MM.1S (cell line): ENCODE results near the gene TMPRSS9.

Experiments
- DNase-seq: peaks from one replicate; pipeline ENCODE4 v3.0.0-alpha.2; 2015
- H2AFZ ChIP-seq: fragments of 300-600 bp; sonication (generic); 2 replicates; pipeline ENCODE4 v1.6.0; 2016; ENCODE audit warnings: antibody characterized with exemption, low read length
- H3F3A ChIP-seq: fragments of 300-600 bp; sonication (generic); 2 replicates; pipeline ENCODE4 v1.6.1; 2016; ENCODE audit warnings: mild to moderate bottlenecking, antibody characterized with exemption, low read length, moderate library complexity, mixed read lengths; ENCODE audit not compliant: insufficient read depth
- H3K27ac ChIP-seq: fragments of 300-600 bp; sonication (generic); 2 replicates; pipeline ENCODE4 v1.5.1; 2016; ENCODE audit warnings: mild to moderate bottlenecking, low read length
- H3K27me3 ChIP-seq: fragments of 300-600 bp; sonication (generic); replicated peaks from 2 replicates; pipeline ENCODE4 v1.6.0; 2016; ENCODE audit warnings: low read length; ENCODE audit not compliant: insufficient read depth
- H3K36me3 ChIP-seq: fragments of 300-600 bp; sonication (generic); replicated peaks from 2 replicates; pipeline ENCODE4 v1.6.1; 2016; ENCODE audit warnings: mild to moderate bottlenecking, low read length, mixed read lengths; ENCODE audit not compliant: insufficient read depth
- H3K4me1 ChIP-seq: fragments of 300-600 bp; sonication (generic); 2 replicates; pipeline ENCODE4 v1.6.1; 2016; ENCODE audit warnings: low read length, mixed read lengths
- H3K4me2 ChIP-seq: fragments of 300-600 bp; sonication (generic); 2 replicates; pipeline ENCODE4 v1.6.0; 2016; ENCODE audit warnings: low read depth, low read length
- H3K4me3 ChIP-seq: fragments of 300-600 bp; sonication (generic); 2 replicates; pipeline ENCODE4 v1.5.1; 2016; ENCODE audit warnings: low read length, mixed read lengths
- H3K79me2 ChIP-seq: fragments of 300-600 bp; sonication (generic); 2 replicates; pipeline ENCODE4 v1.6.1; 2016; ENCODE audit warnings: mixed run types, low read length, mixed read lengths
- H3K9ac ChIP-seq: fragments of 300-600 bp; sonication (generic); 2 replicates; pipeline ENCODE4 v1.6.1; 2016; ENCODE audit warnings: low read length, mixed read lengths
- H3K9me2 ChIP-seq: fragments of 300-600 bp; sonication (generic); replicated peaks from 2 replicates; pipeline ENCODE4 v1.6.1; 2016; ENCODE audit warnings: mild to moderate bottlenecking, low read length, mixed read lengths; ENCODE audit not compliant: insufficient read depth
- H3K9me3 ChIP-seq: fragments of 300-600 bp; sonication (generic); replicated peaks from 2 replicates; pipeline ENCODE4 v1.6.1; 2016; ENCODE audit warnings: mild to moderate bottlenecking, low read length, mixed read lengths; ENCODE audit not compliant: insufficient read depth
- H4K20me1 ChIP-seq: fragments of 300-600 bp; sonication (generic); 2 replicates; pipeline ENCODE4 v1.6.1; 2016; ENCODE audit warnings: mild to moderate bottlenecking, low read length, moderate library complexity, mixed read lengths; ENCODE audit not compliant: insufficient read depth
- CTCF ChIP-seq: fragments of 300-600 bp; sonication (generic); IDR thresholded peaks from 2 replicates; pipeline ENCODE4 v1.5.1; 2016; ENCODE audit warnings: antibody characterized with exemption, low read length, mixed read lengths
- EZH2 ChIP-seq: fragments of 300-600 bp; sonication (generic); optimal IDR thresholded peaks from 2 replicates; pipeline ENCODE3; 2017; ENCODE audit warnings: low read depth, mild to moderate bottlenecking, antibody characterized with exemption, low read length, mixed read lengths
- EZH2phosphoT487 ChIP-seq: fragments of 300-600 bp; sonication (generic); IDR thresholded peaks from 2 replicates; pipeline ENCODE4 v1.6.1; 2018; ENCODE audit warnings: antibody characterized with exemption, low read length

The TMPRSS9 gene

DNA sequence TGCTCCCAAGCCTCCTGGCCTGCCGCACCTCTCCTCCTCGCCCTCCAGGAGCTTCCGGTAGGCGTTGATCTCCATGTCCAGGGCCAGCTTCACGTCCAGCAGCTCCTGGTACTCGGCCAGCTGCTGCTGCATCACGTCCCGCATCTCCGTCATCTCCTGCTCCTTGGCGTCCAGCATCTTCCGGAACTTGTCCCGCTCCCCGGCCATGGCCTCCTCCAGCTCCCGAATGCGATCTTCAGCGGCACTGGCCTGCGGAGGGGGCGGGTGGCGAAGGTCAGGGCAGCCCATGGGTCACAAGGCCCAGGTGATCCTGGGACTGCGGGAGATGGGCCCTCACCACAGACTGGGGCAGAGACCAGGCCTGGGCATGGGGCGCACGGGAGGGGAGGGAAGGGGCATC lies 74.2 kb downstream of the TMPRSS9 start:
- no peak for DNase-seq
- Histone ChIP-seq H3K36me3 (peaks cover 36% of the 10 kb centered on the region), H3K27ac (no peak overlapping the region), H3K4me3 (no peak overlapping the region), H3K9ac (no peak overlapping the region), H3K9me3 (no peaks in the 10 kb centered on the region), H4K20me1 (no peaks in the 10 kb centered on the region), H3F3A (peaks cover 12% of the 10 kb centered on the region), H2AFZ (no peak overlapping the region), H3K4me1 (no peaks in the 10 kb centered on the region), H3K4me2 (no peak overlapping the region), H3K9me2 (no peaks in the 10 kb centered on the region), H3K79me2 (peaks cover 60% of the 10 kb centered on the region), H3K27me3 (no peaks in the 10 kb centered on the region)
- TF ChIP-seq EZH2 (no peak), CTCF (no peak), EZH2phosphoT487 (no peak)

GRCh38 chr19:2434721-2435265 lies 74.7 kb downstream of the TMPRSS9 start:
- Histone ChIP-seq H2AFZ (no peak overlapping the region), H4K20me1 (no peaks in the 10 kb centered on the region), H3K79me2 (peaks cover 61% of the 10 kb centered on the region), H3K4me2 (no peak overlapping the region), H3K9ac (no peak overlapping the region), H3K9me2 (no peaks in the 10 kb centered on the region), H3F3A (0 out of 2 replicates have a peak, but pooled peaks cover 8% of the 10 kb centered on the region), H3K36me3 (peaks cover 33% of the 10 kb centered on the region), H3K4me3 (no peak overlapping the region), H3K4me1 (no peaks in the 10 kb centered on the region), H3K27ac (no peak overlapping the region), H3K9me3 (no peaks in the 10 kb centered on the region), H3K27me3 (no peaks in the 10 kb centered on the region)
- TF ChIP-seq CTCF: no peak
- TF ChIP-seq EZH2: no peak
- TF ChIP-seq EZH2phosphoT487: no peak
- DNase-seq: no peak

DNA sequence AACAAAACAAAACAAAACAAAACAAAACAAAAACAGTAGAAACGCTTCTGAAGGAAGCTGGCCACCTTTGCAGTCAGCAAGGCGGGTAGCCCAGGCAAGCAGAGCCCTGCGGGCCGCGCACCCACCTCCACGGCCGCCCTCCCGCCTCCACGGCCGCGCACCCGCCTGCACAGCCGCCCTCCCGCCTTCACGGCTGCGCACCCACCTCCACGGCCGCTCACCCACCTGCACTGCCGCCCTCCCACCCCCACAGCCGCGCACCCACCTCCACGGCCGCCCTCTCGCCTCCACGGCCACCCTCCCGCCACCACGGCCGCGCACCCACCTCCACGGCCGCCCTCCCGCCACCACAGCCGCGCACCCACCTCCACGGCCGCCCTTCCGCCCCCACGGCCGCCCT lies 76.3 kb downstream of the TMPRSS9 start:
- H3K36me3 ChIP-seq: peaks cover 21% of the 10 kb centered on the region
- no peak for TF ChIP-seq CTCF
- no peak for TF ChIP-seq EZH2
- no peak for TF ChIP-seq EZH2phosphoT487

More for the DNA sequence above, 76.3 kb downstream of the TMPRSS9 start:
- Histone ChIP-seq H3K9me2 (no peaks in the 10 kb centered on the region), H2AFZ (no peak overlapping the region), H3K79me2 (peaks cover 77% of the 10 kb centered on the region), H3F3A (no peaks in the 10 kb centered on the region), H3K27ac (no peak overlapping the region), H3K9ac (no peak overlapping the region), H3K27me3 (no peaks in the 10 kb centered on the region), H3K4me2 (no peak overlapping the region), H3K9me3 (no peaks in the 10 kb centered on the region), H3K4me3 (no peak overlapping the region), H3K4me1 (no peaks in the 10 kb centered on the region), H4K20me1 (no peaks in the 10 kb centered on the region)
- DNase-seq: no peak
